ENCODE results near the gene OR6C70.
"Not testable (repeated sequence)": the region's sequence is repeated elsewhere in the genome, so short reads cannot be mapped to it uniquely, and the experiment has no call there.

OR6C70 gene

DNA sequence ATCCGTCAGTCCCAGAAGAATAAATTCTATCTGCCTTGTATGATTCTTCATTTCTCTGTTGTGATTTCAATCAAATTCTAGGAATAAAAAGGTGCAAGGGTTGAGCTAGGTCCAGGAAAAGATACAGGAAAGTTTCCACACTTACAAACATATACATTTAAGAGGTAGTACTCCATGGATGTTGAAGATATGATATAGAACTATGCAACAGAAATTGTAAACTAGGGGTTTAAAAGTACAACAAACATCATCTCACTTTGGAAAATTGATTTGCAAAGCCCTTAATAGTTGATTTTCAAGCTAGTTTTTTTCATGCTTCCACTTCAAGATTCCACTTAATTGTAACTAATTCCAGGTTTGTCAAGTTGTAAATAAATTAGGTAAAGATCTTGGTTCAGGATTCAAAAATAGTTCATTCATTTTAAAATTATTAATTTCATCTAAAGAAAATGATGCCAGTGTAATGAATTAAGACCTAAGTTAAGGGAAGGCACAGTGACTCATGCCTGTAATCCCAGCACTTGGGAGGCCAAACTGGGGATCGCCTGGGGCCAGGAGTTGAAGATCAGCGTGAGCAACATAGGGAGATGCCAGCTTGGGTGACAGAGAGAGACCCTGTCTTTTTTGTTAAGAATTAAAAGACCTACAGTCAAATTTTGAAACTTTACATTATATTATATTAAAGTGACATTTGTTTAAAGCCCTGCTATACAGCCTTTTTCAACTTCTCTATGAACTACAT, at the start of gene OR6C70:
Gene OR6C70, minus strand, starts transcription at position 51 of the 742 bp plus-strand sequence. Its CDS starts 0 bp downstream, at position 51.
- DNase-seq (ENCODE audit: low read depth in 2 of 2) = no peak

DNA sequence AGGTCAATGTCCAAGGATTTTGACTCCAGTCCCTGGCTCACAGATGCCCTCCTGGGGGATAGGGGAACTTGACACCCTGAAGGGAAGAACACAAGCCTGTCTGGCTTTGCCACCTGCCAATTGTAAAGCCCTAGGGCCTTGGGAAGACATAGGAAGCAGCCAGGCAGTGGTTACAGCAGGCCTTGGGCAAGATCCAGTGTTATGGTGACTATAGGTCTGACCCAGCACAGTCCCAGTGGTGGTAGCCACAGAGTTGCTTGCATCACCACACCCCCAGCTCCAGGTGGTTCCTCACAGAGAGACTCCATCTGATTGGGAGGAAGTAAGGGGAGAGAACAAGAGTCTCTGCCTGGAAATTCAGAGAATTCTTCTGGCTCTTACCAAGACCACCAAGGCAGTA, 46.5 kb upstream of the OR6C70 start:
- DNase-seq (ENCODE audit: low read depth in 2 of 2) = no peak

DNA sequence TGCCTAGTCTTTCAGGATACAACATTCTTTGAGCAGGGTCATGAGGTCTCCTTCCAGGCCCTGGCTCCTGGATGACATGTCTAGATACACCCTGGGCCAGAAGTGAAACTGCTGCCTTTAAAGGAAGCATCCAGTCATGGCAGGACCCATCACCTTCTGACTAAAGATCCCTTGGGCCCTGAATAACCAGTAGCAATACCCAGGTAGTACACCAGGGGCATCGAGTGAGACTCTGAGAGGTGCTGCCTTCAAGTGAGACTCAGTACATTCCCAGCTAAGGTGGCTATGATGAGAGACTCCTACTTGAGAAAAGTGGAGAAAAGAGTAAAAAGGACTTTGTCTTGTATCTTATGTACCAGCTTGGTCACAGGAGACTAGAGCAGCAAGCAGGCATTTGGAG, 45.8 kb upstream of the OR6C70 start:
- DNase-seq (ENCODE audit: low read depth in 2 of 2) = no peak

DNA sequence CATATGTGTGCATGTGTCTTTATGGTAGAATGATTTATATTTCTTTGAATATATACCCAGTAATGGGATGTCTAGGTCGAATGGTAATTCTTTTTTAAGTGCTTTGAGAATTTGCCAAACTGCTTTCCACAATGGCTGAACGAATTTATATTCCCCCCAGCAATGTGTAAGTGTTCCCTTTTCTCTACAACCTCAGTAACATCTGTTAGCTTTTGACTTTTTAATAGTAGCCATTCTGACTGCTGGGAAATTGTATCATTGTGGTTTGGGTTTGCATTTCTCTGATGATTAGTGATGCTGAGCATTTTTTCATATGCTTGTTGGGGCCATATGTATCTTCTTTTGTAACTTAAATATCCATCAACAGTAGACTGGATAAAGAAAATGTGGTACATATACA, 31.7 kb upstream of the OR6C70 start:
- no peak for DNase-seq (ENCODE audit: low read depth in 2 of 2)

DNA sequence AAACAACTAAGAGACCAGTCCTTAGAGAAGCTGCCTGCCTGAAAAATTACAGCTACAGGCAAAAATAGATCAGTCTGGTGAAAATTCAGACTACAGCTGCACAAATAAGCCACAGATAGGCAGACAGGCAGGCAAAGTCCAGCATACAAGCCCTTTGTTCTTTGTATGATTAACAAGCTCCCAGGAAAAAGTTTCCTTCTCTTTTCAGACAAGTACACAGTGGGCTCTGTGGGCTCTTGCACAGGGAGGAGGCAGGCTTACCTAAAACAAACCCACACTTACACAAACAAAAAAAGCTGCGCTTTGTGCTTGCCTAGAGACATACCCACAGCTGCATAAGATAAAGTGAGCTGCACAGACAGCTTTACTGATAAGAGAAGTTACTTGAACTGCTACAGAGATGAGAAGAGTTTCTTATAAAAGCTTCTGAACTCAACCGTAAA, 29.9 kb upstream of the OR6C70 start:
- no peak for DNase-seq (ENCODE audit: low read depth in 2 of 2)

DNA sequence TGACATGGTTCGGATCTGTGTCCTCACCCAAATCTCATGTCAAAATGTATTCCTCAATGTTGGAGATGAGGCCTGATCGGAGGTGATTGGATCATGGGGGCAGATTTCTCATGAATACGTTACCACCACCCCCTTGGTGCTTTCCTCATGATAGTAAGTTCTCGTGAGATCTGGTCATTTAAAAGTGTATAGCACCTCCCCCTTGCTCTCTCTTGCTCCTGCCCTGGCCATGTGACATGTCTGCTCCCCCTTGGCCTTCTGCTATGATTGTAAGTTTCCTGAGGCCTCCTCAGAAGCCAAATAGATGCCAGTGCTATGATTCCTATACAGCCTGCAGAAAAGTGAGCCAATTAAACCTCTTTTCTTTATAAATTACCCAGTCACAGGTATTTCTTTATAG, 29.3 kb upstream of the OR6C70 start:
- DNase-seq (ENCODE audit: low read depth in 2 of 2) = no peak

DNA sequence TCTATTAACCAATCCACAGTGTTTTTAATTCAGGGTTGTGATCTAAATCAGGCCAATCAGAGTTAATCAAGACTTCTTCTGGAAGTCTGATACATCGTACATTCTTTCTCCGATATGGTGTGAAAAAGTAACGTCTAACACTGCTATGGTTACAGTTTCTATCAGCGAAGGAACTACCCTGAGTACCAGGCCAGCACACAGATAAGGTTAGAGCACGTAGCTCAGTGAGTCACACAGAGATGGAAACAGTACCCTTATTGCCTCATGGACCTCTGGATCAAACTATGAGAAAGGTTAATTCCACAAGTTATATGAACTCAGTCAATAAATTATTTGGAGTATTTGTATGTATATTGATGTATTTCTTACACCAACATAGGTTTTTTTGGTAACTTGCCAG, 25.6 kb upstream of the OR6C70 start:
- DNase-seq (ENCODE audit: low read depth in 2 of 2) = no peak

DNA sequence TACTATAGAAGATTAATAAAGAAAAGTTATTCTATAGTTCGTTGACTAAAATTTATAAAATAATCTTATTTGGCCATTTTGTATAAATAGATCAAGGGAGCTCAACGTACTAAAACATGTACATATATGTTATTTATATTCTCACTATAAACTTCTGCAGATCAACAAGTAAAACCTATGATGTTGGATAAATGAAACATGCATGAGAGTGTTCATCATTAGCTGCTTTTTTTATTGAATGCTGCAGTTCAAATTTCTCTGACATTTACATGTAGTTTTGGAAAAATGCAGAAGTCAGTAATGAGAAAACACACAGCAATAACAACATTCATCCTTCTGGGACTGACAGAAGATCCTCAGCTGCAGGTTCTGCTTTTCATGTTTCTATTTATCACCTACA, 22.1 kb upstream of the OR6C70 start, which contains the start of gene OR6C68:
Gene OR6C68, plus strand, starts transcription at position 301 of the 400 bp plus-strand sequence. Its CDS starts 0 bp downstream, at position 301.
- no peak for DNase-seq (ENCODE audit: low read depth in 2 of 2)

DNA sequence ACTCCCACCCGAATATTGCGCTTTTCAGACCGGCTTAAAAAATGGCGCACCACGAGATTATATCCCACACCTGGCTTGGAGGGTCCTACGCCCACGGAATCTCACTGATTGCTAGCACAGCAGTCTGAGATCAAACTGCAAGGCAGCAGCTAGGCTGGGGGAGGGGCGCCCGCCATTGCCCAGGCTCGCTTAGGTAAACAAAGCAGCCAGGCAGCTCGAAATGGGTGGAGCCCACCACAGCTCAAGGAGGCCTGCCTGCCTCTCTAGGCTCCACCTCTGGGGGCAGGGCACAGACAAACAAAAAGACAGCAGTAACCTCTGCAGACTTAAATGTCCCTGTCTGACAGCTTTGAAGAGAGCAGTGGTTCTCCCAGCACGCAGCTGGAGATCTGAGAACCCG, 14.3 kb upstream of the OR6C70 start:
- DNase-seq (ENCODE audit: low read depth in 2 of 2) = not testable (repeated sequence)

DNA sequence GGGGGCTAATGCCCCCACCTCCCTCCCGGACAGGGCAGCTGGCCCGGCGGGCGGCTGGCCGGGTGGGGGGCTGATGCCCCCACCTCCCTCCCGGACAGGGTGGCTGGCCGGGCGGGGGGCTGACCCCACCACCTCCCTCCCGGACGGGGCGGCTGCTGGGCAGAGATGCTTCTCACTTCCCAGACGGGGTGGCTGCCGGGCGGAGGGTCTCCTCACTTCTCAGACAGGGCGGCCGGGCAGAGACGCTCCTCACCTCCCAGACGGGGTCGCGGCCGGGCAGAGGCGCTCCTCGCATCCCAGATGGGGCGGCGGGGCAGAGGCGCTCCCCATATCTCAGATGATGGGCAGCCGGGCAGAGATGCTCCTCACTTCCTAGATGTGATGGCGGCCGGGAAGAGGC, 9.2 kb upstream of the OR6C70 start:
- DNase-seq (ENCODE audit: low read depth in 2 of 2) = not testable (repeated sequence)

DNA sequence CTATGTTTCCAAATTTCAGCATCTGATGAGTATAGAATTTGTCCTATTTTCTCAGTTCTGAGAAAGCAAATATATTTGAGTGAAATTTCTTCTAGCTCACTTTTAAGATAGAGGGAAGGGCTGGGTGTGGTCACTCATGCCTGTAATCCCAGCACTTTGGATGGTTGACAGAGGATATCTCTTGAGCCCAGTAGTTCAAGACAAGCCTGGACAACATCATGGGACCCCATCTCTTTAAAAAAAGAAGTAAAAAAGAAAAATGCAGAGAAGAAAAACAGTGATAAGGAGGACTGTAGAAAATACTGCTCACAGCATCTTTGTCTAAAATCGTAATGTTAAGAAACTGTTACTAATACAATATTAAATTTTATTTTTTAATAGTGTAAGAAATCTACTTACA, 2.3 kb upstream of the OR6C70 start:
- DNase-seq (ENCODE audit: low read depth in 2 of 2) = no peak

DNA sequence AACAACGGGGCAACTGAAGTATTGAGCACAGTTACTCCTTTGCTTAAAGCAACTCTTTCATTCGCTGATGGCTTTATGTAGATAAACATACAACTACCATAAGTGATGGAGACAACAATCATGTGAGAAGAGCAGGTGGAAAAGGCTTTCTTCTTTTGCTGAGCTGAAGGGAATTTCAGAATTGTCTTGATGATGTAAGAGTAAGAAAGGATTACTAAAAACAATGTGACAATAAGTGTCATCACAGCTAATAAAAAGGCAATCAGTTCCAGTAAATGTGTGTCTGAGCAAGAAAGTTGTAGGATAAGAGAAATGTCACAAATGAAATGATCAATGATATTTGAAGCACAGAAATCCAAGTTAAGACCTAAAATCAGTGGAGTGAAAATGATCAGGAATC, 647 bp downstream of the OR6C70 start:
- DNase-seq (ENCODE audit: low read depth in 2 of 2) = no peak

DNA sequence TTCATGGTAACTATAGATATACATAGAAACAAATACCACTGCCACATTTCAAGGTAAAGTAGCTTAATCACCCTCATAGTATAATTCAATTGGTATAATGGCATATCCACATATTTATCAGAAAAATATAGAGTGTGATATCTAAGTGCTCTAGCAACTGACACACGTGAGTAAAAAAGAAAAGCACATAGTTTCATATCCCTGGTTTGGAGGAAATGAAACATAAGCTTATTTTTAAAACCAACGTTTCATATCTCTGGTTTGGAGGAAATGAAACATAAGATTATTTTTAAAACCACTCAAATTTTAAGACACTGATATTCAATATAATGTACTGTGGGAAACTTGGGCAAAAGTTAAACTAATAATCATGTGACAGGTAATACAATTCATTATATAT, 2.1 kb downstream of the OR6C70 start:
- DNase-seq (ENCODE audit: low read depth in 2 of 2) = no peak

DNA sequence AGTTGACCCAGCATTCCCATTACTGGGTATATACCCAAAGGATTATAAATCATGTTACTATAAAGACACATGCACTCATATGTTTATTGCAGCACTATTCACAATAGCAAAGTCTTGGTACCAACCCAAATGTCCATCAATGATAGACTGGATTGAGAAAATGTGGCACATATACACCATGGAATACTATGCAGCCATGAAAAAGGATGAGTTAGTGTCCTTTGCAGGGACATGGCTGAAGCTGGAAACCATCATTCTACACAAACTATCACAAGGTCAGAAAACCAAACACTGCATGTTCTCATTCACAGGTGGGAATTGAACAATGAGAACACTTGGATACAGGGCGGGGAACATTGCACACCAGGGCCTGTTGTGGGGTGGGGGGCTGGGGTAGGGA, 5.0 kb downstream of the OR6C70 start:
- DNase-seq (ENCODE audit: low read depth in 2 of 2) = not testable (repeated sequence)

DNA sequence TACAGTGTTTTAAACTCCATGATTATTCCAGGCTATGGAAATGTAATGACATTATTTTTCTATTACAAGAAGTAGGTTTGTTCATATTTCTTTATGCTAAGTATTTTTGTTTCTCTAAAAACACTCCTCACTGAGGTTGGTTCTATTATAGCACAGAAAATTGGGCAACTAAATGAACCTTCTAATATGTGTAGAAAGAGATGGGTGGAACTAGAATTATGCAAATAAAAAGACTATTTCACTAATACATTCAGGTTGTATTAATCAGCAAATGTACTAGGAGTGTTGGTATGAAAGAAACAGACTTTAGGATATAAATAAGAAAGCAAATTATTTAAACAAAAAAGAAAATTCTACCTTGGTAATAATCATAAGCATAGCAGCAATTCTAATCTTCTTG, 21.1 kb downstream of the OR6C70 start:
- DNase-seq (ENCODE audit: low read depth in 2 of 2) = no peak

DNA sequence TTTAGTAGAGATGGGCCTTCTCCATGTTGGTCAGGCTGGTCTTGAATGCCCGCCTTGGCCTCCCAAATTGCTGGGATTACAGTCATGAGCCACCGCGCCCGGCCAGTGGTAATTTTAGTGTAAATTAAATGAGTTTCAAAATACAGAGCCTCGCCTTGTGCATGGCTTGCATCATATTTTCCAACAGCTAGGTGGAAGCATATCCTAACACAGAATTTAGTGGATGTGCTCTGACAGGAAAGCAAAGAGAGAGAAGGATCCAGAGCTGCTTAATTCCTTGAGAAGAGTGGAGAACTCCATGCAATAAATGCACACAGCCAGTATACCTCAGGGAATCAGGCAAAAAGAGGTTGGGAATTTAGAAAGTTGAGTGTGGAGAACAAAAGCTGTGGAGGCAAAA, 23.6 kb downstream of the OR6C70 start:
- no peak for DNase-seq (ENCODE audit: low read depth in 2 of 2)

DNA sequence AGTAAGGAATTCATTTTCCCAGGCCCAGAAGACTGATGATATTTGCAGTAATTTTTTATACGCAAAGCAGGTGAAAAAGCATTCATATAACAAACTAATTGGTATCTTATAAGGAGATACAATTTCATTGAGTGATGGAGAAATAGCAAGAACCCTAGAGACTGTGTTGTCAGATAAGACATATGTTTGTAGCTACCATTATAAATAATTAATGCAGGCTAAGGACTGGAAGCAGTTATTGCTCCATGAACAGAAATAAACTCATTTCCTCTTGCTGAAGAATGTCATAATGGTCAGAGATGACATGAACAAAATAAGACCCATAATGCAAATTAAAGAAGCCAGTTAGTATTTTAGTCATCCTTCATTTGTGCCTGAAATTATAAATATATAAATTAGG, 24.6 kb downstream of the OR6C70 start:
- DNase-seq (ENCODE audit: low read depth in 2 of 2) = no peak

DNA sequence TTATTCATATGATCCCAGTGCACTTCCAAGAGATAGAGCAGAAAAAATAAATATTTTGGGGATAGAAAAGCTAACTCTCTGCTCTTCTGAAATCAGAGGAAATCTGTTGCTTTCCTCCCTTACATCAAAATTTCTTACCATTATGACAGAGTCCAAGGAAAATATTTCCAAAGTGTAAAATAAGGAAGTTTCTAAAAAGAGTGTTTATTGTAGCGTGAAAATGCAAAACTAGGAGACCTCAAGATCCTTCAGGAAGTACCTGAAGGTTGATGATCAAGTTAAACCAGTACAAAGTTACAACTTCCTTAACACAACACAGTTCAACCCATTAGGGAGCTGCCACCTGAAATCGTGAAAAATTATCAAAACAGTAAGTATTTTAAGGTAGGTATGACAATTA, 26.2 kb downstream of the OR6C70 start, which contains the start of gene OR6C2:
Gene OR6C2, plus strand, starts transcription at position 301 of the 400 bp plus-strand sequence. CDS start 8,138 bp downstream, outside the sequence.
- DNase-seq (ENCODE audit: low read depth in 2 of 2) = no peak

DNA sequence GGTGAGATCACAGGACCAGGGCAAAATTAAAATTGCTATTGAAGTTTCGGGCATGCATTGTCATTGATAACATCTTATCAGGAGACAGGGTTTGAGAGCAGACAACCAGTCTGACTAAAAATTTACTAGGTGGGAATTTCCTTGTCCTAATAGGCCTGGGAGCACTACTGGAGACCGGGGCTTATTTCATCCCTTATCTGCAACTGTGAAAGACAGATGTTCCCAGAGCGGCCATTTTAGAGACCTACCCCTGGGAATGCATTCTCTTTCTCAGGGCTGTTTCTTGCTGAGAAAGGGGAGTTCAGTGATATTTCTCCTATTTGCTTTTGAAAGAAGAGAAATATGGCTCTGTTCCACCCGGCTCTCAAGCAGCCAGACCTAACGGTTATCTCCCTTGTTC, 28.7 kb downstream of the OR6C70 start:
- not testable (repeated sequence) for DNase-seq (ENCODE audit: low read depth in 2 of 2)

DNA sequence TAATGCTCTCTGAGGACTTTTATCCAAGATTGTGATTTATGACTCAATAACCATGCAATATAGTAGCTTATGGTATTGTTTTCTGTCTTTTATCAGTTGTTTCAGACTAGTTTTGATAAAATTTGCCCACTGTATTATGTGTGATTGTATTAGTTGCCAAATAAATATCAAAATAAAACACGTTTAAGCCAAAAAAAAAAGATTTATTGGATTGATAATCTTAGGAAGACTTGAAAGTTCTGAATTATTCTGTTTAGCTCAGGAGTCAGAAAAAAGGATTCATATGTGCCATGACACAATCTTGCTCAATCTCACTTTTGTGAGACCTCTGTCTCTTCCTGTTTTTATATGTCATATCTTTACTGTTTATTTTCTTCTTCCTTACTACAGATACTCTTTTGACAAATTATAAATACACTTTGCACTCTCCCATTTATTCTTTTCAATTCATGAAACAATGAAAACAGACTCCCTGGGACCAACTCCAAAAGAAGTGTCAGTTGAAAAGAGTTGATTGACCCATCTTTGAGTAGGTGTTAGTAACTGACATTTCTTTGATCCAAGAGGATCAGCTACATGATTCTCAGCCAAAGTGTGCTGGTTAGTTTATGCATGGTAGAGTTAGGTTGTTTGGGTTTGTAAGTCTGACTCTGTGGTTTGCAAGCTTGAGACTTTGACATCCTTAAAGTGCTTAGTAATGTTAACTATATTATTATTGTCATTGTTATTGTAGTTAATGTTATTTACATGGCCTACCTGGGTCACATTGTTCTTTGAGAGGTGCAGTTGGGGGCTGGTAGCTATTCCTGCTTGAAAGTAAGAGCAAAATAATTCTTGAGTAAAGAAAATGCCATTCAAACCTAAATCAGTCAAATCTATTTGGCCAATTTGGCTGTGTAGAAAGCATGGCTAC, 41.4 kb downstream of the OR6C70 start:
- DNase-seq (ENCODE audit: low read depth in 2 of 2) = no peak

DNA sequence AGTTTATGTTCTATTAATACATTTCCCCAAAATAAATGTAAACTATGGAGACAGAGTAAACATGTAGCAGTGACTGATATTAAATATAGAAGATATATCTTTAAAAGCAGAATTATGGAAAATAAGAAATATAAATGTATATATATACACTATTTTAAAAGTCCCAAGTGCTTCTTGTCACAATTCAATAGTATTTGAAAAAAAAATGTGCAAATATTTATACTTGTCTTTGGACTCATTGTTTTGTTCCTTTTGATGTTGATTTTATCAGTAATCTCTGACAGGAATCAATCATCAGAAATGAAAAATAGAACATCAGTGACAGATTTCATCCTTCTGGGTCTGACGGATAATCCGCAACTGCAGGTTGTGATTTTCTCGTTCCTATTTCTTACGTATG, 44.0 kb downstream of the OR6C70 start, which contains the start of gene OR6C76:
Gene OR6C76, plus strand, starts transcription at position 301 of the 400 bp plus-strand sequence. Its CDS starts 0 bp downstream, at position 301.
- DNase-seq (ENCODE audit: low read depth in 2 of 2) = no peak

DNA sequence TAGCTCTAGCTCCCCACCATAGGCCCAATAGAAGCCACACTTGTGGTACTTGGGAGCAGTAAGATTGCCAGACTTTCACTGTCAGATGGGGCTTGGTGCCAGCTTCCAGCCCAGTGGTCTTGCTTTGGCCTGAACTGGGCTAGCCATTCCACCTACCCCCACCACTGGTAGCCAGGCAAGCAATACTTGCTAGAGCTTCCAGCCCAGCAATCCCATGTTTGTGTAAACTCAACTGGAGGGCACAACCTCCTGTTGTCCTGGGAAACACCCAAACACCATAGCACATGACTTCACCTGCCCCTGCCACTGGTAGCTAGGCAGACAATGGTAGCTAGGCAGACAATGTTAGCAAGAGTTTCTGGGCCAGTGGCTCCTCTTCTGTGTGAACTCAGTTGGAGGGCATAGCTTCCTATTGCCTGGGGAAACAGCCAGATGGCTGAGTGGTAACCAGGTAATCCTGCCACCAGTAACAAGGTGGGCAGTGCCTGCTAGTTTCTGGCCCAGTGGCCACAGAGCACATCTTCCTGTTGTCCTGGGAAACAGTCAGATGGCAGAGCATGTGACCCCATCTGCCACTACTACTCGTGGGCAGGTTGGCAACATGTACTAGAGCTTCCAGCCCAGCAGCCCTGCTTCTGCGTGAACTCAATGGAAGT, 49.5 kb downstream of the OR6C70 start:
- no peak for DNase-seq (ENCODE audit: low read depth in 2 of 2)

All from stimulated activated CD8-positive, alpha-beta memory T cell treated with anti-CD3 and anti-CD28 coated beads, Interleukin-15, amount 100 ng/mL, for 4 hours (primary cell).